Measurements from ENCODE around the gene LSM12. TPM values are rescaled to one million over a fixed set of nuclear protein-coding genes. Genes with fewer than 3 reads are reported as not detected.

Gene LSM12
- total RNA-seq, 1 donor from 2014 or later: 55.4 TPM

DNA sequence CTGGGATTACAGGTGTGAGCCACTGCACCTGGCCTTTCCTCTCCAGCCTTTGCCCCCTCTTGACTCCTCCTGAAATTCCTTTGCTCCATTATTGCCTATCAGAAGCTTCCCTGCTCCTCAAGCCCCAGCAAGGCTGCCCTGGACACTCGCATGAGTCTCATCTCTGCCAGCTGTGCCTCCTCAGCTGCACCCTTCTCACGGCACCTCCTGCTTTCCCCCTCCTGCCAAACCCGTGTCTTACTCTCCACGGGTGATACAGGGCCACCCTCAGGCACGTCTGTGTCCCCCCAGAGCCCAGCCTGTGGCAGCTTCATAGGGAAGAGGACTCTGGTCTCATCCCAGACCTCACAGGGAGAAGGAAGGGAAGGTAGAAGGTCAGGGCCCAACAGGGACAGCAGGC is 19.4 kb upstream of the LSM12 start:
- no peak overlapping the region for H3K4me3 Mint-ChIP-seq (ENCODE audit: low read depth)
- peaks cover 3% of the 10 kb centered on the region for H3K4me1 Mint-ChIP-seq (ENCODE audit: low read depth)
- H3K27me3 Mint-ChIP-seq: no peaks in the 10 kb centered on the region
- TF ChIP-seq, protein P1, sequence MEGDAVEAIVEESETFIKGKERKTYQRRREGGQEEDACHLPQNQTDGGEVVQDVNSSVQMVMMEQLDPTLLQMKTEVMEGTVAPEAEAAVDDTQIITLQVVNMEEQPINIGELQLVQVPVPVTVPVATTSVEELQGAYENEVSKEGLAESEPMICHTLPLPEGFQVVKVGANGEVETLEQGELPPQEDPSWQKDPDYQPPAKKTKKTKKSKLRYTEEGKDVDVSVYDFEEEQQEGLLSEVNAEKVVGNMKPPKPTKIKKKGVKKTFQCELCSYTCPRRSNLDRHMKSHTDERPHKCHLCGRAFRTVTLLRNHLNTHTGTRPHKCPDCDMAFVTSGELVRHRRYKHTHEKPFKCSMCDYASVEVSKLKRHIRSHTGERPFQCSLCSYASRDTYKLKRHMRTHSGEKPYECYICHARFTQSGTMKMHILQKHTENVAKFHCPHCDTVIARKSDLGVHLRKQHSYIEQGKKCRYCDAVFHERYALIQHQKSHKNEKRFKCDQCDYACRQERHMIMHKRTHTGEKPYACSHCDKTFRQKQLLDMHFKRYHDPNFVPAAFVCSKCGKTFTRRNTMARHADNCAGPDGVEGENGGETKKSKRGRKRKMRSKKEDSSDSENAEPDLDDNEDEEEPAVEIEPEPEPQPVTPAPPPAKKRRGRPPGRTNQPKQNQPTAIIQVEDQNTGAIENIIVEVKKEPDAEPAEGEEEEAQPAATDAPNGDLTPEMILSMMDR (IDR thresholded peaks at IDR 0.05; ENCODE audit: unreplicated experiment): no peak
- H3K27ac Mint-ChIP-seq: no peak overlapping the region
- no peak for DNase-seq (ENCODE audit: low spot score, unreplicated experiment)
- no peaks in the 10 kb centered on the region for H3K9me3 Mint-ChIP-seq (ENCODE audit: low read depth)
- H3K36me3 Mint-ChIP-seq (ENCODE audit: insufficient read depth): peaks cover 9% of the 10 kb centered on the region

DNA sequence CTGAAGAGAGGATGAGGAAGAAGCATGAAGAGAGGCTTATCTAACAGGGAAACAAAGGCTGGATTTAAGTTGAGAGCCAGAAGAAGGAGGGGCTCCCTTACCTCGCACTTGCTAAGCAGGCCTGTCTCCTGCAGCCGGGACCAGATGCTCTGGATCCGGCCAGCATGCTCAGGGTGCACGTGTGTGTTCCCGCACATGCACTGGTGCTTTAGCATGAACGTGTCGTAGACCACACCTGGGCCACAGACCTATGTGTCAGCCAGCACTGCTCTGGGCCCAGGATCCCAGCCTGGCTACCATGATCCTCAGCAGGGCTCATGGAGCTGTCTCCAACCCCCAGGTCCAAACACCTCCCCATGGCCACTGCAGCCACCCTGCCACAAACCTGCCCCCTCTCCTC is 18.4 kb upstream of the LSM12 start:
- Mint-ChIP-seq H3K27me3 (no peaks in the 10 kb centered on the region), H3K9me3 (ENCODE audit: low read depth) (no peaks in the 10 kb centered on the region), H3K27ac (peak overlapping the region; percentile 69), H3K4me1 (ENCODE audit: low read depth) (peaks cover 3% of the 10 kb centered on the region), H3K4me3 (ENCODE audit: low read depth) (no peak overlapping the region), H3K36me3 (ENCODE audit: insufficient read depth) (peaks cover 9% of the 10 kb centered on the region)
- TF ChIP-seq, protein P1 (IDR thresholded peaks at IDR 0.05; ENCODE audit: unreplicated experiment): no peak
- no peak for DNase-seq (ENCODE audit: low spot score, unreplicated experiment)

DNA sequence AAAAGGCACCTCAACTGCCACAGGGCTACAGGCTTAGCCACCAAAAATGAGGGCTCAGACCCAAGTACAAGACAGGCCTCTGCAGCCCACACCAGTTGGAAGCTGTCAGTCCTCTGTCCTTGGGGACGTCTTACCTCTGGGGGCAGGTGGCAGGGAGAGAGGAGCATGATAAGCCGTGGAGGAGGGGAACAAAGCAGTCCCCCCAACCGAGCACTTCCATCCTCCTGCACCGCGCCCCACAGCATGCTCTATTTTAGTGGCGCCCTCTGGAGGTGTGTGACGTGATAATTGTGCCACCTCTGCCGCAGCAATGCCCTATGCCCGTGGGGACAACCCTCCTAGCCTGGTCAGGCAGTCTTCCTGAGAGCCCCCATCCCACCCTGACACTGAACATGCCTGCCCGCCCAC is 17.7 kb upstream of the LSM12 start:
- no peak overlapping the region for H3K4me3 Mint-ChIP-seq (ENCODE audit: low read depth)
- DNase-seq (ENCODE audit: low spot score, unreplicated experiment): no peak
- no peaks in the 10 kb centered on the region for H3K9me3 Mint-ChIP-seq (ENCODE audit: low read depth)
- no peaks in the 10 kb centered on the region for H3K27me3 Mint-ChIP-seq
- H3K36me3 Mint-ChIP-seq (ENCODE audit: insufficient read depth): peaks cover 9% of the 10 kb centered on the region
- no peak overlapping the region for H3K27ac Mint-ChIP-seq
- TF ChIP-seq, protein P1 (IDR thresholded peaks at IDR 0.05; ENCODE audit: unreplicated experiment): peak; percentile 42
- peaks cover 3% of the 10 kb centered on the region for H3K4me1 Mint-ChIP-seq (ENCODE audit: low read depth)

DNA sequence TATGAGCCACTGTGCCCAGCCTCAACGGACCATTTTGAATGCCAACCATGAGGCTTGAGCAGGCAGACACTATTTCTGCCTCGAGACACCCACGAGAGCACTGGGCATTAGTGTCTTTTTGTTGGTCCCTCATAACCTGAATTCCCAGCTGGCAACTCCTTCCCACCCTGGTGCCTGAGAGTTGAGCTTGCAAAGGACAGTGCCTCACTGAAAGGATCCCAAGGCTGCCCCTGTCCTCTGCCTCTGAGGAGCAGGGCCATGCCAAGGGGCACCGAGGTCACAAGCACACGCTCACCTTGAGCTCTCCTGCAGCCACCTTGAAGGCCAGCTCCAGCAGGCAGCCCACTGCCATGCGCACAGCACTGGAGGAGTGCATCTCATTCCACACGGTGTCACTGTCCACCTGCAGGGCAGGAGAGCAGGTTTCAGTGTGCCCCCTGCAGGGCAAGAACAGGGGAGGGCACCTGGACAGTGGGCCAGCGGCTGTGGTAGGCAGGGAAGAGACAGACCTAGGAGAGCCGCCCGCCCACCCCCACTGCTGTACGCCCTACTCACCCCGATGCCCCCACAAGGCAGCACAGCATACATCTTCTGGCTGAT is 16.9 kb upstream of the LSM12 start:
- H3K36me3 Mint-ChIP-seq (ENCODE audit: insufficient read depth): peaks cover 8% of the 10 kb centered on the region
- TF ChIP-seq, protein P1 (IDR thresholded peaks at IDR 0.05; ENCODE audit: unreplicated experiment): no peak
- no peak overlapping the region for H3K4me3 Mint-ChIP-seq (ENCODE audit: low read depth)
- no peak overlapping the region for H3K27ac Mint-ChIP-seq
- no peaks in the 10 kb centered on the region for H3K9me3 Mint-ChIP-seq (ENCODE audit: low read depth)
- no peaks in the 10 kb centered on the region for H3K27me3 Mint-ChIP-seq
- no peak for DNase-seq (ENCODE audit: low spot score, unreplicated experiment)
- peaks cover 3% of the 10 kb centered on the region for H3K4me1 Mint-ChIP-seq (ENCODE audit: low read depth)

DNA sequence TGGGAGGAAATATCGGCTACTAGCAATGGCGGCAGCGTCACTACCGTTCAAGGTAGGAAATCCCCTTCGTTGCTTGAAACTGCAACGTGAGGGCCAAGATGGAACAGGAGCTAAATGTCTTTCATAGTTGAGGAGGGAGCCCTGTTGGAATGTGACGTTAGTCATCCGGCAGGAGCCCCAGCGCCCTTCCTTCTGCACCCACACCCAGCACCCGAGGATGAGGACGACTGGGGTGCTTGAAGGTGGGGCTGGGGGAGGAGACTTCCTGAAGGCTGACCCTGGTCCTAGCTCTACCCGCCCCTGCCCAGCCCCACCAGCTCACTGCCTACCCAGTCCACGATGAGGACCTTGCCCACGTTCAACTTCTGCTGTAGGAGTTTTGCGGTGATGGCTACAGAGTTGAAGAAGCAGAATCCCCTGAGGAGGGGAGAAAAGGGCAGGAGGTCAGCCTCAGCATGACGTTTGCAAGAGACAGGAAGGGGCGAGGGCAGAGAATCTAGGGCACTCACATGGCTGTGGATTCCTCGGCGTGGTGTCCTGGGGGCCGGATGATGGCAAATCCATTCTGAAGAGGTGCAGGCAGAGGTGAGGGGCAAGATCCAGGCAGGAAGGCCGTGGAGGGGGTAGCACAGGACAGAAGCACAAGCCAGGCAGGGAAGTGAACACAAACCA is 15.9 kb upstream of the LSM12 start:
- TF ChIP-seq, protein P1 (IDR thresholded peaks at IDR 0.05; ENCODE audit: unreplicated experiment): no peak
- no peak overlapping the region for H3K4me3 Mint-ChIP-seq (ENCODE audit: low read depth)
- H3K4me1 Mint-ChIP-seq (ENCODE audit: low read depth): peaks cover 3% of the 10 kb centered on the region
- DNase-seq (ENCODE audit: low spot score, unreplicated experiment): no peak
- no peak overlapping the region for H3K27ac Mint-ChIP-seq
- H3K9me3 Mint-ChIP-seq (ENCODE audit: low read depth): no peaks in the 10 kb centered on the region
- peaks cover 8% of the 10 kb centered on the region for H3K36me3 Mint-ChIP-seq (ENCODE audit: insufficient read depth)
- H3K27me3 Mint-ChIP-seq: no peaks in the 10 kb centered on the region
